GM20000 (cell line): ENCODE results near the gene MEI4.

ENCODE experiments used
- DNase-seq: peaks from one replicate; pipeline ENCODE4 v3.0.0; 2012; ENCODE audit warnings: low spot score
- TF ChIP-seq, protein P1 (sequence below): IDR thresholded peaks from 2 replicates; pipeline ENCODE4 v1.5.1; 2012; ENCODE audit warnings: mild to moderate bottlenecking, control low read depth; ENCODE audit errors: extremely low read depth, missing control alignments

The MEI4 gene, protein sequence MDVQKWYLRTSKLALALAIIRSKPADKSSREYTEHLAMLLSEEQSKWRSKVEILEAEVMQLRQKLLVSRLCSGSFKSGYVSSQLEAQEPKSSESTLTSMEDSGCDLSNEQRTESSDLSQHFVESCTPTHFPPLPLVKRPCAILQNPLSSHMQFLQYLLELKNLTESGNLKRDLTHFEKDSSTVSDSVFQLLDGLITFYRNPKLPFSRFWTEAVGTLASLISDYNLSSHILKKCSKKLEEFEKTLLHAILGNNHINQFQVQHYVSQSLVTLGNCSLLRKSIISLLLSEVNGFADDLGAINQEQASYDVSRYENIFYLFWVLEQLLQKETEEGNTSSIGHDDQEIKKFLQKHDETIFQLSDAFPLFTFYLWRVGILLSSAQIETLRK

DNA sequence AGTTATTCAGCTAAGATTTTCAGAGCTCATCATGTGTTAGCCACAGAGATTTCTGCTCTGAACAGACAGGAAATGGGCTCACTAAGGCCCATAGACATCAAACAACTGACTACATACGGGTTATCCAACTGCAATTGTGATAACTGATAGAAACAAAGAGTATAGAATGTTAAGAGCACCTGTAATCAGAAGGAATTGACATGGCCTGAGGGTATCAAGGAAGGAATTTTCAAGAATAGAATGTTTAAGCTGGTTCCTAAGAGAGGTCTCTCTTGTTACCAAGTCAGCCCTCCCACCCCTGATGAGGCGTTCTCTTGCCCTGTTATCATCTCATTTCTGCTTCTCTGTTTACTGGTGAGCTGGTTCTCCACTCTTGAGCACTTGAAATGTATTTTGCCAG is at the start of gene MEI4:
TSS of gene MEI4 (plus strand) at position 301 of the 400 bp plus-strand sequence. CDS start 37,633 bp downstream, outside the sequence.
- TF ChIP-seq, protein P1, sequence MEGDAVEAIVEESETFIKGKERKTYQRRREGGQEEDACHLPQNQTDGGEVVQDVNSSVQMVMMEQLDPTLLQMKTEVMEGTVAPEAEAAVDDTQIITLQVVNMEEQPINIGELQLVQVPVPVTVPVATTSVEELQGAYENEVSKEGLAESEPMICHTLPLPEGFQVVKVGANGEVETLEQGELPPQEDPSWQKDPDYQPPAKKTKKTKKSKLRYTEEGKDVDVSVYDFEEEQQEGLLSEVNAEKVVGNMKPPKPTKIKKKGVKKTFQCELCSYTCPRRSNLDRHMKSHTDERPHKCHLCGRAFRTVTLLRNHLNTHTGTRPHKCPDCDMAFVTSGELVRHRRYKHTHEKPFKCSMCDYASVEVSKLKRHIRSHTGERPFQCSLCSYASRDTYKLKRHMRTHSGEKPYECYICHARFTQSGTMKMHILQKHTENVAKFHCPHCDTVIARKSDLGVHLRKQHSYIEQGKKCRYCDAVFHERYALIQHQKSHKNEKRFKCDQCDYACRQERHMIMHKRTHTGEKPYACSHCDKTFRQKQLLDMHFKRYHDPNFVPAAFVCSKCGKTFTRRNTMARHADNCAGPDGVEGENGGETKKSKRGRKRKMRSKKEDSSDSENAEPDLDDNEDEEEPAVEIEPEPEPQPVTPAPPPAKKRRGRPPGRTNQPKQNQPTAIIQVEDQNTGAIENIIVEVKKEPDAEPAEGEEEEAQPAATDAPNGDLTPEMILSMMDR, result no peak
- no peak for DNase-seq

DNA sequence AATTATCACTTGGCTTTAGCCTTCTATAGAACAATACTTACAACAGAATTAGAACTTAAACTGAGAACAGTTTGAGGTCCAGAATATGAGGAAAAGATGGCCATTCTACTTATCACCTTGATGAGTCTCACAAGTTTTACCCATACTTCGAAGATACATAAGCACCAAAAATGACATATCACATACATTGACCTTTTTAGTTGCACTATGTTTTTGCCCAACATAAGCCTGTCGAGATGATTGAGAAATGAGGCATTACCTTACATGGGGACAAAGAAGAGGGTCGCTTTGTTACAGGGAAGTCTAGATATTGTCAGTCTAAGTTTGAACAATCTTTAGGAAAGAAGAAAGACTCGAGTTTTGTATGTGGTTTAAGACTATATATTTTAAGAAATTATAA is 48.4 kb upstream of the MEI4 start:
- DNase-seq, result no peak
- TF ChIP-seq, protein P1, result no peak

DNA sequence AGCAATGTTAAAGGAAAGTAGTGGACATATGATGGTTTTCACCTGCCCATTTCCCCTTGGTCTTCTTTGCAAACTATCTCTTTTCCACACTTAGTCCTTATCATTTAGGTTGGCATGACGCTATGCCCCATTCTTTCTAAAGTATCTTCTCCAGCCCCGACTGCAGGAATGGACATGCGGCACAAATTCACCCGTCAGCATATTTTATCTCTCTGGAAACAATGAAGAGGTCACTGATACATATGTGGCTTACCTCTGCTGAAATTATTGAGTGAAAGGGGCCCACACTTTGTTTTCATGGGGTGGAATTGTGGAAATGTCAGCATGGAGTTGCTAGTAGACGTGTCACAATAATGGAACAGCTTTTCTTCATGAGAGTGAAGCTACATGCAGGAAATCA is 45.8 kb upstream of the MEI4 start:
- TF ChIP-seq, protein P1, result no peak
- DNase-seq, result no peak

DNA sequence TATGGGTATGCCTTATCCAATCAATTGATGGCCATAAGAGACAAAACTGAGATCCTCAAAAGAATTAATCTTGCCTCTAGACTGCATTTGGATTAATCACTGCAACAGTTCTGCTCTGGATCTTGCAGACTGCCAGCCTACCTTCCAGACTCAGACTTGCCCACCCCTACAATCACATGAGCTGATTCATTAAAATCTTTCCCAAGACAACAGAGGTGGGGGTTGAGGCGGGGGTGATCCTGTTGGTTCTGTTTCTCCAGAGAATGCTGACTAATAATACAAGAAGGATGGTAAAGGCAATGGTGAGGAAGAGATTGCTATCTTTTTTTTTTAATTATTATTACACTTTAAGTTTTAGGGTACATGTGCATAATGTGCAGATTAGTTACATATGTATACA is 43.7 kb upstream of the MEI4 start:
- no peak for DNase-seq
- TF ChIP-seq, protein P1, result no peak

DNA sequence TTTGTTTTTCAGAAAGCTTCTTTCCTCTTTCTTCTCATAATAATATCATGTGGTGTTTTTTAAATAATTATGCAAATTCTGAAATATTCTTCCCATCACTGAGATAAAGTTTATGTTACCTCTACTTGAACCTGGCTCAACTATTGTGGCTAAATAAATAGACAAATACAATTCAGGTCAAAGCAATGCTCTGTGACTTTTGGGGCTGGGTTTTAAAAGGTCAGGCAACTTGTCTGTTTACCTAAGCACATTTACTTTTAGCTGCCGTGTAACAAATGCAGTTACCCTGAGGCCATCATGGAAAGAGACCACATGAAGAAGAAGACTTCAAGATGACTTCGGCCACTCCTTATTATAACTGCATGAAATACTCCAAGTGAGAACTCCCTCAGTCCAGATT is 33.7 kb upstream of the MEI4 start:
- DNase-seq, result no peak
- TF ChIP-seq, protein P1, result no peak

DNA sequence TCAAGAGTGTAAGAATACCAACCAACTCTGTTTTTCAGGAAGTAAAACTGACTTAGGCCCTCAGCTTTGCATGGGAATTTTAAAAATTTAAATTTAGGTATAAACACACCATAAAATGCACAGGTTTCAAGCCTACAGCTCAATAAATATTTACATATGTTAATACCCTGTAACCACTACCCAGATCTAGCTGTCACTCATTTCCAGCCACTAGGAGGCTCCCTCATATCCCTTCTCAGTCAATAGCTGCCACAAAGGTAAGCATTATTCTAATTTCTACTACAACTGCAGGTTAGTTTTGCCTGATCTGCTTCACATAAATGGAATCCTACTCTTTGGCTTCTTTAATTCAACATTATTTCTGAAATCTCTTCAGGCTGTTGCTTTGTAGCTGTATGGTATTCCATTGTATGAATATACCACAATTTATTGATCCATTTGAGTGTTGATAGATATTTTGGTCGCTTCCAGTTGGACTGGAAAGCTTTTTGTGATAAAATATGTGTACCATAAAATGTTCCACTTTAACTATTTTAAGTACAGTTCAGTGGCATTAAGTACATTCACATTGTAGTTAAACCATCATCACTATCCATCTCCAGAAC is 32.5 kb upstream of the MEI4 start:
- no peak for DNase-seq
- TF ChIP-seq, protein P1, result no peak

DNA sequence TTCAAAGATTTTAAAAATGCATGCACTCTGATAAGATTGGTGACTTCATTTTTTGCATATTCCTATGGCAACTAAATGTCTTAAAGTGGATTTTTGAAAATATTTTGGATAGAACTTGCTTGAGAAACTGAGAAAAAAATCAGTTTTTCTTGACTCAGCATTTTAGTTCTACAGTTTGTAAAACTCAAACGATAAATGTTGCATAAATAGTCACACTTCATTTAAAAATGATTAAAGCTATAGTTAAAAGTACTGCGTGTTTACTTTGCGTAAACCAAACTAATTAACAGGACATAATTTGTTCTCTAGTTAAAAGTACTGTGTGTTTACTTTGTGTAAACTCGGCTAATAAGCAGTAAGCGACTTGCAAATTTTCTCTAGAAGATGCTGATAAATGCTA is 28.3 kb upstream of the MEI4 start:
- no peak for DNase-seq
- TF ChIP-seq, protein P1, result no peak
